SK-N-SH (cell line): Measurements from ENCODE around the gene KCNQ2. TPM values are rescaled to one million over a fixed set of nuclear protein-coding genes. Genes with fewer than 3 reads are reported as not detected.

Experiments
- CTCF ChIA-PET: fragments of 300-600, 350-600 bp; formaldehyde crosslinking; extraction: SDS; loops from one replicate; lab custom pipeline; 2021; lab: Yijun Ruan, JAX
- POLR2A ChIA-PET: fragments of 350-600 bp; sonication (Branson Sonifier 250); formaldehyde crosslinking; extraction: SDS; loops from one replicate; lab custom pipeline; 2020; ENCODE audit warnings: antibody characterized with exemption, inconsistent platforms; lab: Yijun Ruan, JAX
- DNase-seq: peaks from one replicate; pipeline ENCODE4 v3.0.0; 2012
- H2AFZ ChIP-seq: fragments of 200-600 bp; sonication (generic); 2 replicates; pipeline ENCODE4 v1.8.1; 2016; ENCODE audit warnings: antibody characterized with exemption, mild to moderate bottlenecking, low read depth
- H3F3A ChIP-seq: fragments of 200-600 bp; sonication (generic); replicated peaks from 2 replicates; pipeline ENCODE3; 2016; ENCODE audit warnings: antibody characterized with exemption, mild to moderate bottlenecking; ENCODE audit not compliant: insufficient read depth
- H3K27ac ChIP-seq, 2 experiments: fragments of 200-500 bp in 1 of 2; fragments of 200-600 bp in 1 of 2; sonication (Bioruptor generic) in 1 of 2; sonication (generic), shearing (Covaris generic) in 1 of 2; 2 replicates each; pipeline versions ENCODE4 v1.5.1 to v1.6.1; 2014 to 2016; ENCODE audit warnings: low read depth in 2 of 2, inconsistent platforms in 1 of 2, low read length in 1 of 2, mild to moderate bottlenecking in 1 of 2, mixed read lengths in 1 of 2
- H3K27me3 ChIP-seq: fragments of 200-600 bp; sonication (generic), shearing (Covaris generic); 2 replicates; pipeline ENCODE4 v1.6.1; 2016; ENCODE audit warnings: mixed run types; ENCODE audit not compliant: insufficient read depth
- H3K36me3 ChIP-seq, 2 experiments: fragments of 200-500 bp in 1 of 2; fragments of 200-600 bp in 1 of 2; sonication (Bioruptor generic) in 1 of 2; sonication (generic) in 1 of 2; replicated peaks in 1 of 2; 2 replicates each; pipeline versions ENCODE3 to v1.5.1; 2014 to 2016; ENCODE audit warnings: low read length in 1 of 2, mild to moderate bottlenecking in 1 of 2; ENCODE audit not compliant: insufficient read depth in 2 of 2, control insufficient read depth in 1 of 2
- H3K4me1 ChIP-seq, 2 experiments: fragments of 200-500 bp in 1 of 2; fragments of 200-600 bp in 1 of 2; sonication (Bioruptor generic) in 1 of 2; sonication (generic), shearing (Covaris generic) in 1 of 2; 2 replicates each; pipeline versions ENCODE4 v1.5.1 to v1.6.1; 2014 to 2016; ENCODE audit warnings: low read depth in 1 of 2, low read length in 1 of 2, mixed run types in 1 of 2; ENCODE audit not compliant: insufficient read depth in 2 of 2, control insufficient read depth in 1 of 2
- H3K4me2 ChIP-seq: fragments of 200-600 bp; sonication (generic), shearing (Covaris generic); 2 replicates; pipeline ENCODE4 v1.6.1; 2017; ENCODE audit warnings: mixed run types
- H3K4me3 ChIP-seq, 2 experiments: fragments of 200-500 bp in 1 of 2; fragments of 200-600 bp in 1 of 2; sonication (Bioruptor generic) in 1 of 2; sonication (generic), shearing (Covaris generic) in 1 of 2; 2 replicates each; pipeline versions ENCODE4 v1.5.1 to v1.8.1; 2014 to 2016; ENCODE audit warnings: low read depth in 2 of 2, inconsistent platforms in 1 of 2, low read length in 1 of 2, mild to moderate bottlenecking in 1 of 2, mixed read lengths in 1 of 2, moderate library complexity in 1 of 2
- H3K79me2 ChIP-seq: fragments of 200-600 bp; sonication (generic); 2 replicates; pipeline ENCODE4 v1.8.1; 2017; ENCODE audit warnings: mild to moderate bottlenecking; ENCODE audit not compliant: insufficient read depth
- H3K9ac ChIP-seq: fragments of 200-600 bp; sonication (generic); 2 replicates; pipeline ENCODE4 v1.6.1; 2017; ENCODE audit warnings: mixed run types
- H3K9me2 ChIP-seq: fragments of 200-600 bp; sonication (generic); 2 replicates; pipeline ENCODE4 v1.6.1; 2017; ENCODE audit warnings: mixed run types
- H3K9me3 ChIP-seq: fragments of 200-600 bp; sonication (generic); 2 replicates; pipeline ENCODE4 v1.6.1; 2017; ENCODE audit warnings: mixed run types, mild to moderate bottlenecking, moderate library complexity
- H4K20me1 ChIP-seq: fragments of 200-600 bp; sonication (generic); 2 replicates; pipeline ENCODE4 v1.6.1; 2017; ENCODE audit warnings: mild to moderate bottlenecking, mixed run types; ENCODE audit not compliant: insufficient read depth
- ELF1 ChIP-seq: IDR thresholded peaks from 2 replicates; pipeline ENCODE4 v1.4.0; 2012
- EP300 ChIP-seq, 2 experiments: IDR thresholded peaks; 2 replicates each; pipeline versions ENCODE4 v1.4.0 to v1.6.1; 2012; ENCODE audit warnings: borderline replicate concordance in 1 of 2, low read depth in 1 of 2, low read length in 1 of 2
- EZH2phosphoT487 ChIP-seq: fragments of 200-600 bp; sonication (generic); IDR thresholded peaks from 2 replicates; pipeline ENCODE4 v1.6.1; 2017; ENCODE audit warnings: low read depth, mixed run types, mild to moderate bottlenecking, antibody characterized with exemption, moderate library complexity, borderline replicate concordance
- FOSL2 ChIP-seq: IDR thresholded peaks from 2 replicates; pipeline ENCODE4 v1.4.0; 2012; ENCODE audit warnings: low read depth, mild to moderate bottlenecking, moderate library complexity, borderline replicate concordance
- GABPA ChIP-seq: IDR thresholded peaks from 2 replicates; pipeline ENCODE4 v1.4.0; 2012; ENCODE audit warnings: low read depth, mild to moderate bottlenecking
- GATA2 ChIP-seq: sonication (generic); formaldehyde crosslinking; IDR thresholded peaks from 2 replicates; pipeline ENCODE4 v1.5.0; 2020; ENCODE audit warnings: mild to moderate bottlenecking, missing genetic modification reagents
- JUND ChIP-seq: IDR thresholded peaks from 2 replicates; pipeline ENCODE4 v1.4.0; 2012
- MEF2A ChIP-seq: IDR thresholded peaks from 2 replicates; pipeline ENCODE4 v1.4.0; 2012; ENCODE audit warnings: low read depth, borderline replicate concordance
- MXI1 ChIP-seq: IDR thresholded peaks from 2 replicates; pipeline ENCODE4 v1.6.1; 2012; ENCODE audit warnings: mild to moderate bottlenecking, low read depth, low read length, improper control_type of control experiment
- NRF1 ChIP-seq: IDR thresholded peaks from 2 replicates; pipeline ENCODE4 v1.6.1; 2012; ENCODE audit warnings: low read depth, mild to moderate bottlenecking, low read length
- RAD21 ChIP-seq: IDR thresholded peaks from 2 replicates; pipeline ENCODE4 v1.6.1; 2012; ENCODE audit warnings: mild to moderate bottlenecking, low read length
- RXRA ChIP-seq: IDR thresholded peaks from 2 replicates; pipeline ENCODE4 v1.4.0; 2012; ENCODE audit warnings: low read depth, mild to moderate bottlenecking, borderline replicate concordance
- SIN3A ChIP-seq: IDR thresholded peaks from 2 replicates; pipeline ENCODE4 v1.6.1; 2012; ENCODE audit warnings: low read depth, mild to moderate bottlenecking, low read length, moderate library complexity, borderline replicate concordance
- TCF12 ChIP-seq: IDR thresholded peaks from 2 replicates; pipeline ENCODE4 v1.4.0; 2012
- TEAD4 ChIP-seq: IDR thresholded peaks from 2 replicates; pipeline ENCODE4 v1.4.0; 2012; ENCODE audit warnings: mild to moderate bottlenecking, borderline replicate concordance; ENCODE audit not compliant: insufficient read depth
- YY1 ChIP-seq: IDR thresholded peaks from 2 replicates; pipeline ENCODE4 v1.4.0; 2012; ENCODE audit warnings: low read depth, mild to moderate bottlenecking
- WGBS: methylation state at CpG from one replicate; pipeline ENCODE4 v1.1.6; 2017; ENCODE audit warnings: low lambda C conversion rate; 5-methylcytosine and 5-hydroxymethylcytosine counted together
- polyA plus RNA-seq, 3 experiments: library from polyadenylated mRNA; depleted of rRNA; stranded (reverse); fragments of >200 nt; gene quantifications; 2 replicates each; pipeline ENCODE4 v1.2.3, GENCODE V29; 2012
- TF ChIP-seq, protein P1 (sequence below): fragments of 200-600 bp; sonication (generic); IDR thresholded peaks from 2 replicates; pipeline ENCODE4 v1.6.1; 2017; ENCODE audit warnings: antibody characterized with exemption, mild to moderate bottlenecking, moderate library complexity
- TF ChIP-seq, protein P2 (sequence below): IDR thresholded peaks from 2 replicates; pipeline ENCODE4; 2012
- TF ChIP-seq, protein P3 (sequence below): IDR thresholded peaks from 2 replicates; pipeline ENCODE4 v1.4.0; 2012; ENCODE audit warnings: low read depth, borderline replicate concordance
- TF ChIP-seq, protein P4 (sequence below): IDR thresholded peaks from 2 replicates; pipeline ENCODE4 v1.4.0; 2012; ENCODE audit warnings: low read depth
- TF ChIP-seq, protein P5 (sequence below): fragments of 150-350 bp; IDR thresholded peaks from 2 replicates; pipeline ENCODE4 v1.6.1; 2017; ENCODE audit warnings: antibody characterized with exemption, low read length, low read depth, borderline replicate concordance
- TF ChIP-seq, protein P6 (sequence below): IDR thresholded peaks from 2 replicates; pipeline ENCODE4 v1.6.1; 2012; ENCODE audit warnings: mild to moderate bottlenecking, low read depth, low read length, moderate library complexity

Gene KCNQ2
- polyA plus RNA-seq, 1 of the 3 experiments (the other 2 are of a cell fraction), result 3.9 TPM

DNA sequence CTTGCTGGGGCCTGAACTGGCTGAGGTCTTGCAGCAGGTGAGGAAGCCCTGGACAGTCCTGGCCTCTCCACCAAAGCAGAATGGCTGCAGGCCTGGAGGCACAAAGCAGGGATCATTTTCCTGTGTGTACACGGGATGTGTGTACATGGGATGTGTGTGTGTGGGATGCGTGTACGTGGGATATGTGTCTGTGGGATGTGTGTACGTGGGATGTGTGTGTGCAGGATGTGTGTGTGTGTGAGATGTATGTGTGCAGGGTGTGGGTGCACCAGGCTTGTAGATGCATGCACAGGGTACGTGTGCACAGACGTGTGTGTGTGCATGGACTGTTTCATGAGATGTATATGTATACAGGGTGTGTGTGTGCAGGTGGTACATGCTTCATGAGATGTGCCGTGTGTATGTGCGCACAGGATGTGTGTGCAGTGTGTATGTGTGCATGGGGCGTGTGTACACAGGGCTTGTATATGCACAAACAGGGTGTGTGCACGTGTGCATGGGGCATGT, 103.4 kb downstream of the KCNQ2 start (continued):
- TF ChIP-seq GABPA (no peak), TEAD4 (no peak), RAD21 (no peak), JUND (no peak), EZH2phosphoT487 (no peak), SIN3A (no peak), MXI1 (no peak)
- TF ChIP-seq, protein P1, sequence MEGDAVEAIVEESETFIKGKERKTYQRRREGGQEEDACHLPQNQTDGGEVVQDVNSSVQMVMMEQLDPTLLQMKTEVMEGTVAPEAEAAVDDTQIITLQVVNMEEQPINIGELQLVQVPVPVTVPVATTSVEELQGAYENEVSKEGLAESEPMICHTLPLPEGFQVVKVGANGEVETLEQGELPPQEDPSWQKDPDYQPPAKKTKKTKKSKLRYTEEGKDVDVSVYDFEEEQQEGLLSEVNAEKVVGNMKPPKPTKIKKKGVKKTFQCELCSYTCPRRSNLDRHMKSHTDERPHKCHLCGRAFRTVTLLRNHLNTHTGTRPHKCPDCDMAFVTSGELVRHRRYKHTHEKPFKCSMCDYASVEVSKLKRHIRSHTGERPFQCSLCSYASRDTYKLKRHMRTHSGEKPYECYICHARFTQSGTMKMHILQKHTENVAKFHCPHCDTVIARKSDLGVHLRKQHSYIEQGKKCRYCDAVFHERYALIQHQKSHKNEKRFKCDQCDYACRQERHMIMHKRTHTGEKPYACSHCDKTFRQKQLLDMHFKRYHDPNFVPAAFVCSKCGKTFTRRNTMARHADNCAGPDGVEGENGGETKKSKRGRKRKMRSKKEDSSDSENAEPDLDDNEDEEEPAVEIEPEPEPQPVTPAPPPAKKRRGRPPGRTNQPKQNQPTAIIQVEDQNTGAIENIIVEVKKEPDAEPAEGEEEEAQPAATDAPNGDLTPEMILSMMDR, result no peak
- TF ChIP-seq, protein P2, sequence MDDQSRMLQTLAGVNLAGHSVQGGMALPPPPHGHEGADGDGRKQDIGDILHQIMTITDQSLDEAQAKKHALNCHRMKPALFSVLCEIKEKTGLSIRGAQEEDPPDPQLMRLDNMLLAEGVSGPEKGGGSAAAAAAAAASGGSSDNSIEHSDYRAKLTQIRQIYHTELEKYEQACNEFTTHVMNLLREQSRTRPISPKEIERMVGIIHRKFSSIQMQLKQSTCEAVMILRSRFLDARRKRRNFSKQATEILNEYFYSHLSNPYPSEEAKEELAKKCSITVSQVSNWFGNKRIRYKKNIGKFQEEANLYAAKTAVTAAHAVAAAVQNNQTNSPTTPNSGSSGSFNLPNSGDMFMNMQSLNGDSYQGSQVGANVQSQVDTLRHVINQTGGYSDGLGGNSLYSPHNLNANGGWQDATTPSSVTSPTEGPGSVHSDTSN, result no peak
- TF ChIP-seq, protein P3, sequence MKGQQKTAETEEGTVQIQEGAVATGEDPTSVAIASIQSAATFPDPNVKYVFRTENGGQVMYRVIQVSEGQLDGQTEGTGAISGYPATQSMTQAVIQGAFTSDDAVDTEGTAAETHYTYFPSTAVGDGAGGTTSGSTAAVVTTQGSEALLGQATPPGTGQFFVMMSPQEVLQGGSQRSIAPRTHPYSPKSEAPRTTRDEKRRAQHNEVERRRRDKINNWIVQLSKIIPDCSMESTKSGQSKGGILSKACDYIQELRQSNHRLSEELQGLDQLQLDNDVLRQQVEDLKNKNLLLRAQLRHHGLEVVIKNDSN, result no peak
- TF ChIP-seq, all 33 proteins: peak for 0

DNA sequence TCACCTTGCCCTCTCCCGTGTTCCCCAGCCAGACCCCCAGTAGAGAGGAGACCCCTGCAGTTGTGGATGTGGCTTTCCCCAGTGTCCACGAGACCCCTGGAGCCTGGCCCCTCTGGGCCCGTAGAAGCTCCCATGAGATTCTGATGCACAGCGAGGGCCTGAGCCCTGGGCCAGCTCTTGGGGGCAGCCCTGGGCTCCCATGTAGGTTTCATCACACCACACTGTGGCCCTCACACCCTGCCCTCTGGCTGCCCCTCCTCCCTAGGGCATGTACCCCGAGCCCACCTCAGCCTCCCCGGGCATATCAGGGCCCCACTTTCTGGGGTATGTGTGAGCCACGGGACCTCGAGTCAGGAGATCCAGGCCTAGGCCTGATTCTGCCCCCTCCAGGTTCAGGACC, 104.3 kb downstream of the KCNQ2 start:
- H3K36me3 ChIP-seq, result no peaks in the 10 kb centered on the region
- no peaks in the 10 kb centered on the region for H3K9me3 ChIP-seq
- 14% methylated on average over 1 of the region's 8 CpGs for WGBS
- CTCF ChIA-PET, result interaction anchor here (1.0 to 3.0 kb wide), 5 partner anchors 10 to 72 kb away, joined by 4 to 19 read pairs (median 10); no protein-coding TSS in a partner anchor
- POLR2A ChIA-PET, result no interaction called here
- TF ChIP-seq FOSL2 (no peak), MEF2A (no peak), GATA2 (no peak), EZH2phosphoT487 (no peak), MXI1 (no peak), EP300 (IDR thresholded peaks at IDR 0.05; ENCODE audit: borderline replicate concordance in 1 of 2, low read depth in 1 of 2, low read length in 1 of 2) (no peak), ELF1 (no peak), NRF1 (no peak), TCF12 (no peak), RXRA (no peak), YY1 (no peak)
- TF ChIP-seq, protein P4, sequence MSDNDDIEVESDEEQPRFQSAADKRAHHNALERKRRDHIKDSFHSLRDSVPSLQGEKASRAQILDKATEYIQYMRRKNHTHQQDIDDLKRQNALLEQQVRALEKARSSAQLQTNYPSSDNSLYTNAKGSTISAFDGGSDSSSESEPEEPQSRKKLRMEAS, result no peak
- TF ChIP-seq, protein P5, sequence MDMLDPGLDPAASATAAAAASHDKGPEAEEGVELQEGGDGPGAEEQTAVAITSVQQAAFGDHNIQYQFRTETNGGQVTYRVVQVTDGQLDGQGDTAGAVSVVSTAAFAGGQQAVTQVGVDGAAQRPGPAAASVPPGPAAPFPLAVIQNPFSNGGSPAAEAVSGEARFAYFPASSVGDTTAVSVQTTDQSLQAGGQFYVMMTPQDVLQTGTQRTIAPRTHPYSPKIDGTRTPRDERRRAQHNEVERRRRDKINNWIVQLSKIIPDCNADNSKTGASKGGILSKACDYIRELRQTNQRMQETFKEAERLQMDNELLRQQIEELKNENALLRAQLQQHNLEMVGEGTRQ, result no peak
- TF ChIP-seq, protein P6, sequence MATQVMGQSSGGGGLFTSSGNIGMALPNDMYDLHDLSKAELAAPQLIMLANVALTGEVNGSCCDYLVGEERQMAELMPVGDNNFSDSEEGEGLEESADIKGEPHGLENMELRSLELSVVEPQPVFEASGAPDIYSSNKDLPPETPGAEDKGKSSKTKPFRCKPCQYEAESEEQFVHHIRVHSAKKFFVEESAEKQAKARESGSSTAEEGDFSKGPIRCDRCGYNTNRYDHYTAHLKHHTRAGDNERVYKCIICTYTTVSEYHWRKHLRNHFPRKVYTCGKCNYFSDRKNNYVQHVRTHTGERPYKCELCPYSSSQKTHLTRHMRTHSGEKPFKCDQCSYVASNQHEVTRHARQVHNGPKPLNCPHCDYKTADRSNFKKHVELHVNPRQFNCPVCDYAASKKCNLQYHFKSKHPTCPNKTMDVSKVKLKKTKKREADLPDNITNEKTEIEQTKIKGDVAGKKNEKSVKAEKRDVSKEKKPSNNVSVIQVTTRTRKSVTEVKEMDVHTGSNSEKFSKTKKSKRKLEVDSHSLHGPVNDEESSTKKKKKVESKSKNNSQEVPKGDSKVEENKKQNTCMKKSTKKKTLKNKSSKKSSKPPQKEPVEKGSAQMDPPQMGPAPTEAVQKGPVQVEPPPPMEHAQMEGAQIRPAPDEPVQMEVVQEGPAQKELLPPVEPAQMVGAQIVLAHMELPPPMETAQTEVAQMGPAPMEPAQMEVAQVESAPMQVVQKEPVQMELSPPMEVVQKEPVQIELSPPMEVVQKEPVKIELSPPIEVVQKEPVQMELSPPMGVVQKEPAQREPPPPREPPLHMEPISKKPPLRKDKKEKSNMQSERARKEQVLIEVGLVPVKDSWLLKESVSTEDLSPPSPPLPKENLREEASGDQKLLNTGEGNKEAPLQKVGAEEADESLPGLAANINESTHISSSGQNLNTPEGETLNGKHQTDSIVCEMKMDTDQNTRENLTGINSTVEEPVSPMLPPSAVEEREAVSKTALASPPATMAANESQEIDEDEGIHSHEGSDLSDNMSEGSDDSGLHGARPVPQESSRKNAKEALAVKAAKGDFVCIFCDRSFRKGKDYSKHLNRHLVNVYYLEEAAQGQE, result no peak
- H3K27ac ChIP-seq, result no peak overlapping the region
- no peaks in the 10 kb centered on the region for H3K27me3 ChIP-seq
- H3K79me2 ChIP-seq, result no peaks in the 10 kb centered on the region
- no peak overlapping the region for H3K9ac ChIP-seq
- no peak overlapping the region for H3K4me2 ChIP-seq
- H3K4me3 ChIP-seq, result no peak overlapping the region
- no peaks in the 10 kb centered on the region for H3K9me2 ChIP-seq
- no peak for DNase-seq
- H3K4me1 ChIP-seq, result peaks cover 0 to 4% of the 10 kb centered on the region in 2 experiments; a peak in 1 of 4 replicates
- no peaks in the 10 kb centered on the region for H4K20me1 ChIP-seq
- no peak overlapping the region for H2AFZ ChIP-seq
- H3F3A ChIP-seq, result no peaks in the 10 kb centered on the region
